ENCODE results near the gene TMOD3. TPM values are rescaled to one million over a fixed set of nuclear protein-coding genes. Genes with fewer than 3 reads are reported as not detected.

TMOD3 gene
- total RNA-seq, 1 donor from 2014 or later: 51.0 TPM

DNA sequence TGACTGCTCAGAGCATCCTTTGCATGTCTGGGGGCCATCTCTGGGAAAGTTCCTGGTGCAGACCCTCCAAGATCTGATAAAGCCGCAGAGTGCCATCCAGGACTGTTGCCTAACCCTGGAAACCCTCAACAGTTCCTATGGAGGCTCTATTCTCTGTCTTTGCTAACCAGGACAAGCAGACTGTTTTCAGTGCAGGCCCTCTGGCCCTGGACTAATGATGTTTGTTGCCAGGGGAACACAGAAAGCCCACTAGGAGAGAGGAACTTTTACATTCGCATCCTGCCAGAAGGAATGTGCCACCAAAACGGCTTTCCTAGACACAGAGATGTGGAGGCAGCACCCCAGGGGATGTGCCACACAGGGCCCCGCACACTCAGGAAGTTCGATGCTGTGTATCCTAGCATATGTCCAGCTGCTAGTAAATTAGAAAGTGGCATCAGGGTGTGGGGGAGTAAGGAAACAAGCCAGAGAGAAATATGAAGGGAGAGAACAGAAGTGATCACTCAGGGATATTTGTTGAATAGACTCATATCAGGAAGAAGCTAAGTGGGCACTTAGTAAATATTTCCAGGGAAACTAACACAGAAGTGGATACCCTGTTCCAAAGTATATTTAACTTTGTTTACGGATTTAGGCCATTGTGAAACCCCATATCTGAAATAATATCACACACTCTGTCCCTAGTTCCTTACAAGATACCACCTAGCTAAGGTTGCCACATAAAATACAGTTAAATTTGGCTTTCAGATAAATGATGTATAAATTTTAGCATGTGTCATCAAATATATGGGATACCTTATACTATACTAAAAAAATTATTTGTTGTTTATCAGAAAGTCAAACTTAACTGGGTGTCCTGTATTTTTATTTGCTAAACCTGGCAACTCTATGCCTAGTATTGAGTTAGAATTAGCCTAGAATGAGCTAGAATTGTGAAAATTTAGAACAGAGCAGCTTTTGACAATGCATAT lies 29.9 kb upstream of the TMOD3 start:
- Mint-ChIP-seq H3K36me3 (ENCODE audit: low read depth, unreplicated experiment) (peaks cover 29% of the 10 kb centered on the region), H3K9me3 (ENCODE audit: unreplicated experiment) (no peaks in the 10 kb centered on the region), H3K27ac (ENCODE audit: unreplicated experiment) (no peak overlapping the region), H3K27me3 (ENCODE audit: unreplicated experiment) (peaks cover 4% of the 10 kb centered on the region), H3K4me1 (ENCODE audit: unreplicated experiment) (no peaks in the 10 kb centered on the region), H3K4me3 (ENCODE audit: unreplicated experiment) (no peak overlapping the region)
- DNase-seq (ENCODE audit: low spot score): no peak
- TF ChIP-seq, protein P1, sequence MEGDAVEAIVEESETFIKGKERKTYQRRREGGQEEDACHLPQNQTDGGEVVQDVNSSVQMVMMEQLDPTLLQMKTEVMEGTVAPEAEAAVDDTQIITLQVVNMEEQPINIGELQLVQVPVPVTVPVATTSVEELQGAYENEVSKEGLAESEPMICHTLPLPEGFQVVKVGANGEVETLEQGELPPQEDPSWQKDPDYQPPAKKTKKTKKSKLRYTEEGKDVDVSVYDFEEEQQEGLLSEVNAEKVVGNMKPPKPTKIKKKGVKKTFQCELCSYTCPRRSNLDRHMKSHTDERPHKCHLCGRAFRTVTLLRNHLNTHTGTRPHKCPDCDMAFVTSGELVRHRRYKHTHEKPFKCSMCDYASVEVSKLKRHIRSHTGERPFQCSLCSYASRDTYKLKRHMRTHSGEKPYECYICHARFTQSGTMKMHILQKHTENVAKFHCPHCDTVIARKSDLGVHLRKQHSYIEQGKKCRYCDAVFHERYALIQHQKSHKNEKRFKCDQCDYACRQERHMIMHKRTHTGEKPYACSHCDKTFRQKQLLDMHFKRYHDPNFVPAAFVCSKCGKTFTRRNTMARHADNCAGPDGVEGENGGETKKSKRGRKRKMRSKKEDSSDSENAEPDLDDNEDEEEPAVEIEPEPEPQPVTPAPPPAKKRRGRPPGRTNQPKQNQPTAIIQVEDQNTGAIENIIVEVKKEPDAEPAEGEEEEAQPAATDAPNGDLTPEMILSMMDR (IDR thresholded peaks at IDR 0.05; ENCODE audit: unreplicated experiment): no peak

DNA sequence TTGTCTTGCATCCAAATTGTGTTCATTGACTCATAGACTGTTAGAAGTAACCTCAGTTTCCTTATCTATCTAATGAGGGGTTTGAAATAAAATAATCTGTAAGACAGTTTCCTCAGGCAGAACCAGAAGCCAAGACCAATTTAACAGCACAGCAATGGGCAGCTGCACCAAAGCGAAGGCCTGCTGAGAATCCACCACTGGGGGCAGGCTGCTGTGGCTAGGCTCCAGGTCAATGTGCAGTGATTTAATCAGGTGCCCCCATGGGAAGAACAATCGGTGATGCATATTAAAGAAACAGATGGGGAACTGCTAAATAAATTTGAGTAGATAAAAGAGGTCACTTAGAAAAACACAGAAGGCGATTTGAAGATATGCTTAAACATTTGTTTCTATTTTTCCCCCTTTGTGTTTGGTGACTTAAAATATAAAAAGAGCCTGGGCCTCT lies 28.0 kb upstream of the TMOD3 start:
- H3K36me3 Mint-ChIP-seq (ENCODE audit: low read depth, unreplicated experiment): peaks cover 33% of the 10 kb centered on the region
- H3K4me1 Mint-ChIP-seq (ENCODE audit: unreplicated experiment): peaks cover 4% of the 10 kb centered on the region
- no peaks in the 10 kb centered on the region for H3K9me3 Mint-ChIP-seq (ENCODE audit: unreplicated experiment)
- H3K27me3 Mint-ChIP-seq (ENCODE audit: unreplicated experiment): peaks cover 3% of the 10 kb centered on the region
- H3K4me3 Mint-ChIP-seq (ENCODE audit: unreplicated experiment): no peak overlapping the region
- DNase-seq (ENCODE audit: low spot score): peak; percentile 40
- no peak overlapping the region for H3K27ac Mint-ChIP-seq (ENCODE audit: unreplicated experiment)
- TF ChIP-seq, protein P1 (IDR thresholded peaks at IDR 0.05; ENCODE audit: unreplicated experiment): peak; percentile 34

DNA sequence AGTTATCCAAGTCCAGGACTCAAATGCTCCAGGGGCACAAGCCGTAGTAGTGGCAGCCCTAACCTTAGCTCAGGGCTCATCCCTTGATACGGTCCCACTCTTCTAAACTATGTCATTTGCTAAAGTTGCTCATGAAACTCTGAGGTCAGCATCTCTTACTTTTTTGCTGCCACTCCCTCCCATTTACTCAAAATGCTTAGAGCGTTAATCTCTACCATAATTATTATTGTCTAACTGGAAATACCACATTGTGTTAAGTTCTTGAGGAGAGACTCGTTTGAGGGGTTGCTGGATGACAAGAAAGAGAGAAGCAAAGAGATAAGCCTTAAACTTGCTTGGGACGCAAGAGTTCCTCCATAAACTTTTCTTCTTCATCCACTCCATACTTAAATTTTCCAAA lies 26.9 kb upstream of the TMOD3 start:
- peaks cover 4% of the 10 kb centered on the region for H3K27me3 Mint-ChIP-seq (ENCODE audit: unreplicated experiment)

DNA sequence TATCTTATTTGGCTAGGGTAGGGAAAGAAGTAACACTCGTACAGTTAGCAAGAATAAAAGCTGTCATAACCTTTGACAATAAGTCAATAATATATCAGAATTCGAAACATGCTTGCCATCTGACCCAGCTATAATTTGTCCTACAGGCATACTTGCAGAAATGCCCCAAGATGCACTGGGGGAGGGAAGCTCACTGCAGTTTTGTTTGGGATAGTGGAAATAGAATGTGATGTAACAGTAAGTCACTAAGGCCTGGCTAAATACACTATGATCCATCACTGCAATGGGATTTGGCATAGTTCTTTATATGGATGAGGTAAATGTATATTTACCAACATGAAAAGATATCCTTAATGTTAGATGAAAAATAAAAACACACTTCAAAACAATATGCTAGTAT lies 25.5 kb upstream of the TMOD3 start:
- no peaks in the 10 kb centered on the region for H3K9me3 Mint-ChIP-seq (ENCODE audit: unreplicated experiment)
- TF ChIP-seq, protein P1 (IDR thresholded peaks at IDR 0.05; ENCODE audit: unreplicated experiment): no peak
- H3K27me3 Mint-ChIP-seq (ENCODE audit: unreplicated experiment): peaks cover 4% of the 10 kb centered on the region
- DNase-seq (ENCODE audit: low spot score): no peak
- H3K4me3 Mint-ChIP-seq (ENCODE audit: unreplicated experiment): no peak overlapping the region
- peaks cover 37% of the 10 kb centered on the region for H3K36me3 Mint-ChIP-seq (ENCODE audit: low read depth, unreplicated experiment)
- H3K4me1 Mint-ChIP-seq (ENCODE audit: unreplicated experiment): peaks cover 9% of the 10 kb centered on the region
- H3K27ac Mint-ChIP-seq (ENCODE audit: unreplicated experiment): no peak overlapping the region

More for the DNA sequence above, 26.9 kb upstream of the TMOD3 start:
- H3K9me3 Mint-ChIP-seq (ENCODE audit: unreplicated experiment): no peaks in the 10 kb centered on the region
- peaks cover 45% of the 10 kb centered on the region for H3K36me3 Mint-ChIP-seq (ENCODE audit: low read depth, unreplicated experiment)
- TF ChIP-seq, protein P1 (IDR thresholded peaks at IDR 0.05; ENCODE audit: unreplicated experiment): no peak
- peaks cover 9% of the 10 kb centered on the region for H3K4me1 Mint-ChIP-seq (ENCODE audit: unreplicated experiment)
- DNase-seq (ENCODE audit: low spot score): no peak
- no peak overlapping the region for H3K27ac Mint-ChIP-seq (ENCODE audit: unreplicated experiment)
- no peak overlapping the region for H3K4me3 Mint-ChIP-seq (ENCODE audit: unreplicated experiment)

DNA sequence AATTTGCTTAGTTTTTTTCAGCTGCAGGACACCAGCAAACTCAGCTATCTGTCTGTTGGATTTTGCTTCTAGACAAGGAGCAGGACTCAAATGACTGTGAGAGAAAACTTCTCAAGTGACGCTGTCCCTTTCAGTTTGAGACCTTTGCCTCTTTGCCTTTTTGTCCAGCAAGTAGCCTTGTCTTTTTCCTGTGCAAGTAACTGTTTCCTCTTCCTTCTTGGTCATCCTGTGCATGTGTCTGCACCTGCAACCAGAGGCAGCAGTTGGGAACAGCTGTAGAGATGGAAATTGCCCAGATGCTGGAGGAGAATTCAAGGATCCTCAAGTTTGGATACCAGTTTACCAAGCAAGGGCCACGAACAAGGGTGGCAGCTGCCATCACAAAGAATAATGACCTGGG lies 23.3 kb upstream of the TMOD3 start:
- no peak overlapping the region for H3K27ac Mint-ChIP-seq (ENCODE audit: unreplicated experiment)
- H3K9me3 Mint-ChIP-seq (ENCODE audit: unreplicated experiment): no peaks in the 10 kb centered on the region
- peak overlapping the region; percentile 52 for H3K4me3 Mint-ChIP-seq (ENCODE audit: unreplicated experiment)
- H3K36me3 Mint-ChIP-seq (ENCODE audit: low read depth, unreplicated experiment): peaks cover 33% of the 10 kb centered on the region
- peaks cover 3% of the 10 kb centered on the region for H3K27me3 Mint-ChIP-seq (ENCODE audit: unreplicated experiment)
- TF ChIP-seq, protein P1 (IDR thresholded peaks at IDR 0.05; ENCODE audit: unreplicated experiment): no peak
- H3K4me1 Mint-ChIP-seq (ENCODE audit: unreplicated experiment): peaks cover 9% of the 10 kb centered on the region
- DNase-seq (ENCODE audit: low spot score): no peak

All from endothelial cell (in vitro differentiated cells).